Measurements from ENCODE around the gene ITGB7.

DNA sequence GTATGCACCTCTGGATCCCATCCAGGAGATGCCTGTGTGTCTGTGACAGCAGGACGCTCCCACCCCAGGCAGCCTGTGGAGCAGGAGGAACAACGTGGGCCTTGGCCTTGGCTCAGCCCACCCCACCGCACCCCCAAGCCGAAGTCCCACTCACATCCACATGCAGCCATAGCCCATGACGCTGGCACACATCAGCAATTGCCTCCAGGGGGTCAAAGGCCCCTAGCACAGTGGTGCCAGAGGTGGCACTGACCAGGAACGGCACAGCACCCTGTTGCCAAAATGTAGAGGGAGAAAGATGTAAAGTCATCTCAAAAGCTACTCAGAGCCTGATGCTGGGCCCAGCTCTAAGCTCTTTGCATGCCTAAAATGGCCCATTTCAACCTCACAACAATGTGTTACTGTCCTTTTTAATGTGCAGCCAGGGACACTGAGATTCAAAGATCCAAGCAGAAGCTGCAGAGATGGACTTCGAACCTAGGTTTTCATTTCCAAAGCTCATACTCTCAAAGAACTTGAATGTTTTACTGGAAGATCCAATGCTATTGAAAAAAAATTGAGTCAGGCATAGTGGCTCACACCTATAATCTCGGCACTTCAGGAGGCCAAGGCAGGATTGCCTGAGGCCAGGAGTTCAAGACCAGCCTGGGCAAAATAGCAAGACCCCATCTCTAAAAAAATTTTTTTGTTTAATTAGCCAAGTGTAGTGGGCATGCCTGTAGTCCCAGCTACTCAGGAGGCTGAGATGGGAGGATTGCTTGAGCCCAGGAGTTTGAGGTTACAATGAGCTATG, 45.7 kb downstream of the ITGB7 start:
- TF ChIP-seq, protein P1, sequence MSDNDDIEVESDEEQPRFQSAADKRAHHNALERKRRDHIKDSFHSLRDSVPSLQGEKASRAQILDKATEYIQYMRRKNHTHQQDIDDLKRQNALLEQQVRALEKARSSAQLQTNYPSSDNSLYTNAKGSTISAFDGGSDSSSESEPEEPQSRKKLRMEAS (IDR thresholded peaks at IDR 0.05; ENCODE audit: insufficient read depth, insufficient read length): no peak
- no peak for TF ChIP-seq POLR2A (IDR thresholded peaks at IDR 0.05; ENCODE audit: low read depth, low read length)

All from endothelial cell of umbilical vein (primary cell).